Measurements from ENCODE around the gene MUC22. TPM values are rescaled to one million over a fixed set of nuclear protein-coding genes. Genes with fewer than 3 reads are reported as not detected.
"Not testable (repeated sequence)": the region's sequence is repeated elsewhere in the genome, so short reads cannot be mapped to it uniquely, and the experiment has no call there.

Gene MUC22
- total RNA-seq: not detected in 2 replicates

DNA sequence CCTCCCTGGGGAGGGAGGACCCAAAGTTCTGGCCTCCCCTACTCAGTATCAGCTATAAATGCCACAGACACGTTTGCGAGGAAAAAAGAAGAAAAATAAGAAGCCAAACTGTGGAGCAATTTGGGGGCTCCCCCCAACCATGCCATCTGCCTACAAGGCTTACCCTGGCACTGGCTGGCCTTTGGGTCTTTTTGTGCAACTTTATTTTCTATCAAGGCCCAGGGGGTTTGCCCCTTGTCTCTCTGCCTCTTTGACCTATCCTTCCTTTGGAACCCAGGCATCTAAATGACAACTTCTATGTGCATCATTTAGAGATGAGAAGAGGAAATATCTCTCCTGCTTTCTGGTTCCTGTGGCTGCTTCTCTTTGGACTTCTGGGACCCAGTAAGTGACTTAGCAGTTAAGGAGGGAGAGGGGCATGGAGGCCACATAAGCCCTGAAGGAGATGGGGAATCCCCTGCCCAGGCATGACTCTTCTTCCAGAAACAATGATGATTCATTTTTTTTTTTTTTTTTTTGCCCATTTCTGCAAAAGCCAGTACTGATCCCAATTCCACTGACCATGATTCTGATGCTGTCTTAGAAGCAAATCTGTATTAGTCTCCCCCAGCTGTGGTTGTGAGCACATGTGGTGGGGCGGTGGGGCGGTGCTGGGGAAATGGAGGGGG lies at the start of gene MUC22:
MUC22 (plus strand) TSS at position 82 of the 668 bp plus-strand sequence; CDS start at position 315, 233 bp downstream.
- DNase-seq (ENCODE audit: extremely low read depth, low read depth, low spot score): no peak

- no peak for DNase-seq (ENCODE audit: extremely low read depth, low read depth, low spot score)
Observed at GRCh38 chr6:30960907-30961673, 49.2 kb upstream of the MUC22 start.

GRCh38 chr6:30962716-30963115 lies 47.6 kb upstream of the MUC22 start:
- DNase-seq (ENCODE audit: extremely low read depth, low read depth, low spot score): no peak

- no peak for DNase-seq (ENCODE audit: extremely low read depth, low read depth, low spot score)
Observed at GRCh38 chr6:30963641-30964040, 46.6 kb upstream of the MUC22 start.

- no peak for DNase-seq (ENCODE audit: extremely low read depth, low read depth, low spot score)
Observed at GRCh38 chr6:30964075-30964474, 46.2 kb upstream of the MUC22 start.

DNA sequence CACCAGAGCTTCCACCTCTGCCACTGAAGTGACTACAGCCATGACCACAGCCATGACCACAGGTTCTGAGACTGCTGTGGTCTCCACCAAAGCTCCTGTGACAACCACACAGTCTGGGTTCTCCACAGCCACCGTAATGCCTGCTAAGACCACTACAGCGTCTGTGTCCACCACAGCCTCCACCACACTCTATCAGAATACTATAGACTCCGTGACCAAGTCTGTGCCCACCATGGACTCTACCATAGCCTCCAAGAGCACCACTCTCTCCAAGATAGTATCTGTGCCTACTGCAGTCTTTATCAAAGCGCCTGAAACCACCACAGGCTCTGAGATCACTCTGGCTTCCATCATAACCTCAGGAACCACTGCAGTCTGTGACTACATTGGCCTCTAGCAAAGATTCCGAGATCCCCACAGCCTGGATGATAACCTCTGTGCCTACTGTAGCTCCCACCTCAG lies 45.1 kb upstream of the MUC22 start:
- DNase-seq (ENCODE audit: extremely low read depth, low read depth, low spot score): no peak

DNA sequence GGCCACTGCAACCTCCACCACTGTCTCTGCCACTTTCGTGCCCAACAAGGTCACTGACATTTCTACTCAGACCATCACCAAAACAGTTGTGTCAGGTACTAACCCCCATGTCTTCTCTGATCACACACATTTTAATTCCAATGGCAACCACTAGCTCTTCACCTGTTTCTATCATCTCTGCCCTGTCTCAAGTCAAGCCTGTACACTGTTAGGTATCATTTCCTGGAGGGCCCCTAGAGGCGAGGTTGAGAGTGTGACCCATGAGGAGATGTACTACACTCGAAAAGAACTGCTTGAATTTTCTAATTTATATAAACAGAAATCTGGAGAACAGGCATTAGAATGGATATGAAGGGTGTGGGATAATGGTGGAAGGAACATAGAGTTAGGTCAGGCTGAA lies 44.1 kb upstream of the MUC22 start:
- DNase-seq (ENCODE audit: extremely low read depth, low read depth, low spot score): no peak

DNA sequence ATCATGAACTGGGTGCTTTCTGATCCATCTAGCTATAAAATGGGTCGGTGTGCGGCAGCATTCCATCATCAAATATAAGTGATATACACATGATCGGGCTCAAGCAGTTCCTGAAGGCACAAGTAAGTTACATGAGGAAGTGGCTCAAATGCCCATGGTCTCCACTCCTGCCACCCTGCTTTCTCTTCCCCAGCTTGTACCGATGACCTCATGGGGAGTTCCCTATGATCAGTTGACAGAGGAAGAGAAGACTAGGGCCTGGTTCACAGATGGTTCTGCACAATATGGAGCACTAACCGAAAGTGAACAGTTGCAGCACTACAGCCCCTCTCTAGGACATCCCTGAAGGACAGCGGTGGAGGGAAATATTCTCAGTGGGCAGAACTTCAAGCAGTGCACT lies 41.1 kb upstream of the MUC22 start:
- not testable (repeated sequence) for DNase-seq (ENCODE audit: extremely low read depth, low read depth, low spot score)

DNA sequence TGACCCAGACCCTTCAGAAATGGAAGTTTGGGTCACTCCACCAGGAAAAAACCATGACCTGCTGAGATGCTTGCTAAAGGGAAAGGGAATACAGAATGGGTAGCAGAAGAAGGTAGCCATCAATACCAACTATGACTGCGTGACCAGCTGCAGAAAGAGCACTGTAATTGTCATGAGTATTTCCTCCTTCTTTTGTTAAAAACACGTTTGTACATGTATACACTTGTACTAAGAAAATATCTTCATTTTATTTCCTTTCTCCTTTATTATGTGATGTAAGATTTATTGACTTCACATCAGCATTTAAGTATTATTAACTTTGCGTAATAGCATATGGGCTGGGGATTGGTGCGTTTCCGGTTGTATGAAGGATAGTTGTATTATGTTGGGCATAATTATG lies 39.3 kb upstream of the MUC22 start:
- no peak for DNase-seq (ENCODE audit: extremely low read depth, low read depth, low spot score)

- no peak for DNase-seq (ENCODE audit: extremely low read depth, low read depth, low spot score)
Observed at GRCh38 chr6:30972816-30973215, 37.5 kb upstream of the MUC22 start.

- DNase-seq (ENCODE audit: extremely low read depth, low read depth, low spot score): no peak
Observed at GRCh38 chr6:30974490-30975252, 35.6 kb upstream of the MUC22 start.

GRCh38 chr6:30979141-30979540 lies 31.1 kb upstream of the MUC22 start:
- no peak for DNase-seq (ENCODE audit: extremely low read depth, low read depth, low spot score)

GRCh38 chr6:30979690-30980089 lies 30.6 kb upstream of the MUC22 start:
- DNase-seq (ENCODE audit: extremely low read depth, low read depth, low spot score): no peak

GRCh38 chr6:30981942-30982772 lies 28.1 kb upstream of the MUC22 start:
- DNase-seq (ENCODE audit: extremely low read depth, low read depth, low spot score): no peak

DNA sequence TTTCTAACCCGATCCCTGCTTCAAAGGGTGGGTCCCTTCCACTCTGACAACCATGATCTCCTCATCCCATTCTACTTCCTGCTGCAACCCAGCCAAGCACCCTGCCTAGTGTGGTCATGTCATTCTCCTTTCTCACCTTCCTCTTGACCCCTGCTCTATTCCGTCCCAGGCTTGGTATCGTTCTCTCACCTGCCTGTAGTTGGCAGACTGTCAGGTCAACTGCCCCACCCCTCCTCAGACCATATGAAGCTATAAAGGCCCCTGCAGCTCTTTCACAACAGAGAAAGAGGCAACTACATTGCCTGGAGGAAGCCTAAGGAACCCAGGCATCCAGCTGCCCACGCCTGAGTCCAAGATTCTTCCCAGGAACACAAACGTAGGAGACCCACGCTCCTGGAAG lies 26.8 kb upstream of the MUC22 start, which contains the start of gene MUC21:
MUC21 (plus strand) TSS at position 280 of the 400 bp plus-strand sequence. CDS start 241 bp downstream, outside the sequence.
- no peak for DNase-seq (ENCODE audit: extremely low read depth, low read depth, low spot score)

DNA sequence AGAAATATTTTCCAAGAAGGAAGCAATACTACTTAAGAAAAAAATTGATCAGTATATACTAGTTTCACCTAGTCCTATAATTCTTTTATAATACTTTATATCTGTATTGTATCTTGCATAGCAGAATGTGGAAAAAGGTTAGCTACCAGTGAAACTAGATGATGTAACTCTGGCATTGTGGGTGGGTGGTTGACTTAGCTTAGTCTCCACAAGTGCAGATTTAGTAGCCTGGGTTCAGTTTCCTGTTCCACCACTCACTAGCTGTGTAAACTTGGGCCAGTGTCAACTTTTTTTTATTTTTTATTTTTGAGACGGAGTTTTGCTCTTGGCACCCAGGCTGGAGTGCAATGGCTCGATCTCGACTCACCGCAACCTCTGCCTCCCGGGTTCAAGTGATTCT lies 24.8 kb upstream of the MUC22 start:
- no peak for DNase-seq (ENCODE audit: extremely low read depth, low read depth, low spot score)

GRCh38 chr6:30987304-30987703 lies 23.0 kb upstream of the MUC22 start:
- no peak for DNase-seq (ENCODE audit: extremely low read depth, low read depth, low spot score)

- DNase-seq (ENCODE audit: extremely low read depth, low read depth, low spot score): no peak
Observed at GRCh38 chr6:30988209-30988825, 22.0 kb upstream of the MUC22 start.

GRCh38 chr6:30990422-30991086 lies 19.7 kb upstream of the MUC22 start:
- no peak for DNase-seq (ENCODE audit: extremely low read depth, low read depth, low spot score)

All from glomerular endothelial cell (primary cell).